AG09309 (cell line): Measurements from ENCODE around the gene FCGR3A.

Experiments
- DNase-seq: peaks from one replicate; pipeline ENCODE4 v3.0.0-alpha.2; 2010; ENCODE audit warnings: low read depth
- H3K4me3 ChIP-seq: 2 replicates; pipeline ENCODE4 v1.5.1; 2011; ENCODE audit warnings: mild to moderate bottlenecking, low read depth, low read length, moderate library complexity; ENCODE audit not compliant: control insufficient read depth
- TF ChIP-seq, protein P1 (sequence below): IDR thresholded peaks from 2 replicates; pipeline ENCODE4 v1.5.1; 2011; ENCODE audit warnings: mild to moderate bottlenecking, low read depth, low read length, inconsistent platforms; ENCODE audit not compliant: insufficient read depth, control insufficient read depth; ENCODE audit errors: missing control alignments

FCGR3A gene

GRCh38 chr1:161497961-161498360 lies 51.7 kb downstream of the FCGR3A start:
- DNase-seq = no peak
- TF ChIP-seq, protein P1, sequence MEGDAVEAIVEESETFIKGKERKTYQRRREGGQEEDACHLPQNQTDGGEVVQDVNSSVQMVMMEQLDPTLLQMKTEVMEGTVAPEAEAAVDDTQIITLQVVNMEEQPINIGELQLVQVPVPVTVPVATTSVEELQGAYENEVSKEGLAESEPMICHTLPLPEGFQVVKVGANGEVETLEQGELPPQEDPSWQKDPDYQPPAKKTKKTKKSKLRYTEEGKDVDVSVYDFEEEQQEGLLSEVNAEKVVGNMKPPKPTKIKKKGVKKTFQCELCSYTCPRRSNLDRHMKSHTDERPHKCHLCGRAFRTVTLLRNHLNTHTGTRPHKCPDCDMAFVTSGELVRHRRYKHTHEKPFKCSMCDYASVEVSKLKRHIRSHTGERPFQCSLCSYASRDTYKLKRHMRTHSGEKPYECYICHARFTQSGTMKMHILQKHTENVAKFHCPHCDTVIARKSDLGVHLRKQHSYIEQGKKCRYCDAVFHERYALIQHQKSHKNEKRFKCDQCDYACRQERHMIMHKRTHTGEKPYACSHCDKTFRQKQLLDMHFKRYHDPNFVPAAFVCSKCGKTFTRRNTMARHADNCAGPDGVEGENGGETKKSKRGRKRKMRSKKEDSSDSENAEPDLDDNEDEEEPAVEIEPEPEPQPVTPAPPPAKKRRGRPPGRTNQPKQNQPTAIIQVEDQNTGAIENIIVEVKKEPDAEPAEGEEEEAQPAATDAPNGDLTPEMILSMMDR = no peak
- H3K4me3 ChIP-seq = no peak overlapping the region

- TF ChIP-seq, protein P1 = no peak
- no peak overlapping the region for H3K4me3 ChIP-seq
- no peak for DNase-seq
These were observed 54.1 kb downstream of the FCGR3A start for GRCh38 chr1:161495490-161495889.

DNA sequence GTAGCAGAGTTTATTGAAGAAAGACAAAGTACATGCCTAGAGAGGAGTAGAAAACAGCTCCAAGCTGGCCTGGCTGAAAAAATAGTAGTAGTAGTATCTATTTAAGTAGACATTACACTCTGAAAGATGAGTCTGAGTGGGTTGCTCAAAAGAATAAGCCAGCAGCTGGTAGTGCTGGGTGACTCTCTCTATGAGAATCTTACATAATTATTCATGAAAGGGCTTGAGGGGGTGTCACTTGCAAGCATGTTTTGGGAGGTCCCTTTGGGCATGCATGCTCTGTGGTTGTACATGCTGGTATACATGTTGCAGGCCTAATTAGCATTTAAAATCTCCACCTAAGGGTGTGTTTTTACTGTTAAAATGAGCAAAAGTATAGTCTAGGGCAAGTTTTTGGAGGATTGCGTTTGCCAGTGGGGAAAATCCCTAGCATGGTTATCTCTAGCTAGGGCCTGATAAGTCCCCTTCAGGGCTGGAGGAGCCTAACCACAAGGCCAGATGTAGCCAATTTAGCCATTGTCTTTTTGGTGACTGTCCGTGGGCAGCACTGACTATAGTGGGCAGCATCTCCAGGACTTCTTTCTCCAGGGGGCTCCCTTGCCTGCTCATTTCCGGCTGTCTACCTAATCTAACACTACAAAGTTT lies 55.4 kb downstream of the FCGR3A start:
- TF ChIP-seq, protein P1 = no peak
- no peak overlapping the region for H3K4me3 ChIP-seq
- no peak for DNase-seq

GRCh38 chr1:161492827-161493226 lies 56.8 kb downstream of the FCGR3A start:
- no peak for DNase-seq
- no peak overlapping the region for H3K4me3 ChIP-seq
- TF ChIP-seq, protein P1 = no peak
